HG03565 (cell line): ENCODE measurements around the gene RAPSN.

Source experiments
- ATAC-seq: cut with Tn5 transposase; IDR thresholded peaks from one replicate; pipeline ENCODE4 v1.9.1; 2021; ENCODE audit warnings: mild to moderate bottlenecking, moderate library complexity; ENCODE audit not compliant: unreplicated experiment

The RAPSN gene

DNA sequence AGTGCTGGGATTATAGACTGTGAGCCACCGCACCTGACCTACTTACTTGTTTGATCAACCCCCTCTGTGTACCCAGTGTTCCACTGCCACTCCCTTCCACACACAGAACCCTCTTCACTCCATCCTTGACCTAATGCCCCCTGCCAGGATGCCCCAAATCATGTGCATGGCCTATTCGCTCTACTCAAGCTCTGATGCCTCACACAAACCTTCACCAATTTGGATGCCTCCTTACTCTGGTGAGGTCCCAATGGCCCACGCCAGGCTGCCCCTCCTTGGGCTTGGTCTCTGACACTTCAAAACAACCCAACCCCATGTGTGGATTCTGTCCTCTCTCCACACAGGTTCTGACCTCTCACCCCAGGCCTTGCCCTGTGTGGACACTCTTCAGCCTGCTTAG, 13.2 kb downstream of the RAPSN start:
- no peak for ATAC-seq

DNA sequence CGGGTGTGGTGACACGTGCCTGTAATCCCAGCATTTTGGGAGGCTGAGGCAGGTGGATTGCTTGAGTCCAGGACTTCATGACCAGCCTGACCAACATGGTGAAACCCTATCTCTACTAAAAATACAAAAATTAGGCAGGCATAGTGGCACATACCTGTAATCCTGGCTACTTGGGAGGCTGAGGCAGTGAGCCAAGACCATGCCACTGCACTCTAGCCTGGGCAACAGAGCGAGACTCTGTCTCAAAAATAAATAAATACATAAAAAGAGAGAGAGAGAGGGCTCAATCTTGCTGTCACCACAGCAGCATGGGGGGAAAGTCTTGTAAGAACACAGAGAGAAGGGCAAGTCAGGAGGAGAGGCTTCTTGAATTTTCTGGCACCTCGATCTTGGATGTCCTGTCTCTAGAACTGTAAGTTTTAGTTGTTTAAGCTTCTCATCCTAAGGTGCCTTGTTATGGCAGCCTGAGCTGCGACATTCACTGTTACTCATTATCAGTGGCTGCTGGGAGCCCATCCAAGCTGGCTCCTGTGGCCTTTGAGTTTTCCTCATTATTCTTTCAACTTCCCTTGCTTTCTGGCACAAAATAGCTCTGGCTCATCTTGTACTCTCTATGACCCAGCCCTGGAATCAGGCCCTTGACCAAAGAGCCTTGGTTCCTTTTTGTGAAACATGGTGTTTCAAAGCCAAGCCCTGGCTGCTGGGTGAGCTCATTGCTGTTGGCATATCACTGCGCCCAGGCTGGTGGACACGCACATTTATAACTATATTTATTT, 14.7 kb downstream of the RAPSN start:
- no peak for ATAC-seq

DNA sequence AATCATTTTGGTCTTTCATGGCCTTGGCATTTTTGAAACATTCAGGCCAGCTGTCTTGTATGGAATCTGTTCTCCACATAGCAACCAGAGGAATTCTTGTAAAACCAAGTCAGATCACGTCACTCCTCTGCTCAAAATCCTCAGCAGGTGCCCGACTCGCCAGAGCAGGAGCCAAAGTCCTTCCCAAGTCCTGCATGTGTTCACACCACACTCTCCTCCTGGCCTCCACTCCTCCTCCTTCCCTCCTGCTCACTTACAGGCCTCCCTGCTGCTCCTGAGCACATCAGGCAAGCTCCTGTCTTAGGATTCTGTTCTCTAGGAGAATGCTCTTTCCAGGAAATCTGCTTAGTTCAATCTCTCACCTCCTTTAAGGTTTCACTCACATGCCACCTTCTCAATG, 15.8 kb downstream of the RAPSN start:
- ATAC-seq: no peak

DNA sequence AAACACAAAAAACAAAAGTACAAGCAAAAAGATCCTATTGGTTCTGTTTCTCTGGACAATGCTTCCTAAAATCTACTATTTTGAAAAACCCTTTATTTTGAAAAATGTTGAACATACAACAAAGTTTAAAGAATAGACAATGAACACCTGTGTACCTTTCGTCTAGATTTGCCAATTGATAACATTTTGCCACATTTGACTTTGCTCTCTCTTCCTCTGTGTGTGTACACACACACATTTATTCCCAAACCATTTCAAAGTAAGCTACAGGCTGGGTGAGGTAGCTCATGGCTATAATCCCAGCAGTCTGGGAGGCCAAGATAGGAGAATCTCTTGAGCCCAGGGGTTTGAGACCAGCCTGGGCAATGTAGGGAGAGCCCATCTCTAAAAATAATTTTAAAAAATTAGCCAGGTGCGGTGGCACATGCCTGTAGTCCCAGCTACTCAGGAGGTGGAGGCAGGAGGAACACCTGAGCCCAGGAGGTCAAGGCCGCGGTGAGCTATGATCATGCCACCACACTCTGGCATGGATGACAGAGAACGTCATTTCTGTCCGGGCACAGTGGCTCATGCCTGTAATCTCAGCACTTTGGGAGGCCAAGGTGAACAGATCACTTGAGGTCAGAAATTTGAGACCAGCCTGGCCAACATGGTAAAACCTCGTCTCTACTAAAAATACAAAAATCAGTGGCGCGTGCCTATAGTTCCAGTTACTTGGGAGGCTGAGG, 17.4 kb downstream of the RAPSN start:
- no peak for ATAC-seq

DNA sequence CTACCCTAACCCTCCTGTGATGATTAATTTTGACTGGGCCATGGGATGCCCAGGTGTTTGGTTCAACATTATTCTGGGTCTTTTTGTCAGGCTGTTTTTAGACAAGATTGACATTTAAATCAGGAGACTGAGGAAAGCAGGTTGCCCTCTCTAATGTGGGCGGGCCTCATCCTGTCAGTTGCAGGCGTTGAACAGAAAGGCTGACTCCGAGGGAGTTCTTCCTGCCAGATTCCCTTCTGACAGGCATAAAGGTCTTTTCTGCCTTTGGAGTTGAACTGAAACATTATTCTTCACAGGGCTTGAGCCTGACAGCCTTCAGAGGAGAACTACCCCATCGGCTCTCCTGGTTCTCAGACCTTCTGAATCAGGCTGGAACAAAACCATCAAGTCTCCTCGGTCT, 18.4 kb downstream of the RAPSN start:
- ATAC-seq: no peak

DNA sequence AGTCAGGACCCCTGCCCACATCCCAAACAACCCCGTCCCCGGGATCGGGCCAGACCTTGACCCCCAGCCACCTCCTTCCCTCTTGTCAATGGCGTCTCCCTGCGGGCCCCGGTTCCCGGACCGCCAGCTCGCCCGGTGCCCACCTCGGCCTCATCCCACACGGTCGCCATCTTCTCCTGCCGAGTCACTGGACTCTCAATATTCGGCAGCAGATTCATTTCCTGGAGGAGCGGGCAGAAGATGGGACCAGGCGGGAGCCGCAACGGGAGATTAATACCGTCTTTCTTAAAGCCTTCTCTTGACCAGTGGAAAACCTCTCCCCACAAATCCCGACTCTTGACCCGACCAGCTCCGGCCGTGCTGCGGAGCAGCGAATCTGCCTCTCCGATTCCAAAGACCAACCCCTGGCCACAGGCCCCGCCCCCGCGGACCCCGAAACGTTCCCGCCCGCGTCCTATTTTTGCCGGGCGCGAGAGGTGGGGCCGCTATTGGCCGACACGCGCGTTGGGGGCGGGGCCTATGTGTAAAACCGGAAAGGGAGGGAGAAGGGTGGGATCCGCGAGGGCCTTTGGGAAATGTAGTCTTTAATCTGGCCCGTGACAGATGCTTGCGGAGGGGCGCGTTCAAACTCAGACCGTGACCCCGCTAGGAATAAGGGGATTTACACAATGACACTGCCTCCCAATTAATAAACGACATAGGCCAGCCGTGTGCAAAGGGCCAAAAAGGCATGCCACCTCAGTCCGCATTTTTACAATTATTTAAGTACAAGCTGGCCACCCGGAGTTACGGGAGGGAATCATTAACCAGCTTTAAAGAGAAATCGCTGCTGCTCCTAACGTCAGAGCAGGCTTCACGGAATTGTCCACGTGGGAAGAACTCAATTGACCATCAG, 22.6 kb downstream of the RAPSN start, which contains the start of gene PSMC3:
TSS of gene PSMC3 (minus strand) at position 378 of the 895 bp plus-strand sequence. CDS start at position 218, 160 bp downstream.
- peak; percentile 82 for ATAC-seq

DNA sequence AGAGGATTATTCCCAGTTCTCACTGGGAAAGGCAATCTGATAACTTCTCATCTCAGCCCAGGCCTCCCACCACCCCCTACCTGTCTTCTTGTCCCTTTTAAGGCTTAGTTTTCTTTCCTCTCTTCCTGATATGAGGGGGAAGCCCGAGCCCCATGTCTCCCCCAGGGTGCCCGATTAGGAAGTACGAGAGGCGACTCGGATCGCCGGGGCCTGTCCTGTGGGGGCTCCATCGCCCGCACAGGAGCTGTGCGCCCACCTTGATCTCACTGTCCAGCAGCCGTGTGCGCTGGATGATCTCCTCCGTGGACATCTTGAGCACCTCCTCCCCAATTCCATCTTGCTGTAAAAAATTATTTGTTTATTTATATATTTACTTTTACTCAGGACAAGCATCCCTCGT, 23.3 kb downstream of the RAPSN start:
- no peak for ATAC-seq

DNA sequence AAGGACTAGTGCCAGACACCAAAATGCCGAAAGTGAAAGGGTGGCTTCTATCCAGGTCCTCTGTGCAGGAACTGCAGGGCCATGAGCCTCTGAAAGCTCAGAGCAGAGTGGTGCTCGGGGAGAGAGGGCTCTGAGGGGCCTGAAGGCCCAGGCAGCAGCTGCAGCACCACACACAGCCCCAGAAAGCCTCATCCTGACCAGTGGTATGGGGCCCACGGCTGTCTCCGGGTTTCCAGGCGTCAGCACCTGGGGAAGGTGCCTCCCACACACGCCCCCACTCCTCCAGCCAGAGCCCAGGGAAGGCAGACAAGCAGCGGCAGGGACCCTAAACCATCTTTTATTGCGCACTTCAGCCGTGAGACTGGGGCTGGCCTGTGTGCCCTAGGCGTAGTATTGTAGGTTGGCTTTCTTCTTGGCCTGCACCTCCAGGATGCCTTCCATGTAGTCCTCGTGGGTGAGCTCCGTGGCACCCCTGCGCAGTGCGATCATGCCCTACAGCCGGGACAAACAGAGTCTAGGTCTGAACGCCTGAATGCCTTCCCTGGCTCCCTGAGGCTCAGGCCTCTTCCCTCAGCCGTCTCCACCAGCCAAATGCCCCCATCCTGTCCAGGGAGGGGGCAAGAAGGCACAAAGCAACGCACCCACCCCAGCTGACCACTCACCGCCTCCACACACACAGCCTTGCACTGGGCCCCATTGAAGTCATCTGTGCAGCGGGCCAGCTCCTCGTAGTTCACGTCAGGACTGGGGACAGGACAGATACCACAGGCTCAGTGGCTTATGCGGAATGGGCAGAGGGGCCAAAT, 30.3 kb downstream of the RAPSN start:
- no peak for ATAC-seq

DNA sequence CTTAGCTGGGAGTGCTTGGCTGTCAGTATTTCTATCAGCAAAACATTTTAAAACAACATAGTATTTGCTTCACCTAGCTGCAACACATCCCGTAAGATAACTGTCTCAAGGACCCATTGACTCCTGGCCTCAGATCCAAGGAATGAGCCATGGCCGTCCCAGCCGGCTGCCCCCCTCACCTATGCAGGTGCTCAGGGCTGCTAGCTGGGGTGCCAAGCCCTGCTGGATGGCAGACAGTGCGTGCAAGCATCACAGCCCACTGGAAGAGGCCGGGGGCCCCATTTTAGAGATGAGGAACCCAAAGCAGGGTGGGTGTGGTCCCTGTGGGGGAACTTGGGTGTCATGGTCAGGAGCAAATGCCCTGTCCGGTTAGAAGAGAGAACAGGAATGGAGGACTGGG, 31.2 kb downstream of the RAPSN start:
- ATAC-seq: no peak

DNA sequence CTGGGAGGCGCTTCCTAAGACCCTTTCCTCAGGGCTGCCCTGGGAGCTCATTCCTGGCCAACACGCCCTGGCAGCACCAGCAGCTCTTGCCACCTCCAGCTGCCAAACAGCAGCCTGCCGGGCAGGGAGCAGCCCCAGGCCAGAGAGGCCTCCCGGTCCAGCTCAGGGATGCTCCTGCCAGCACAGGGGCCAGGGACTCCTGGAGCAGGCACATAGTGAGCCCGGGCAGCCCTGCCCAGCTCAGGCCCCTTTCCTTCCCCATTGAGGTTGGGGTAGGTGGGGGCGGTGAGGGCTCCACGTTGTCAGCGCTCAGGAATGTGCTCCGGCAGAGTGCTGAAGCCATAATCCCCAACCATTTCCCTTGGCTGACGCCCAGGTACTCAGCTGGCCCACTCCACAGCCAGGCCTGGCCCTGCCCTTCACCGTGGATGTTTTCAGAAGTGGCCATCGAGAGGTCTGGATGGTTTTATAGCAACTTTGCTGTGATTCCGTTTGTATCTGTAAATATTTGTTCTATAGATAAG, 32.9 kb downstream of the RAPSN start:
- ATAC-seq: no peak

DNA sequence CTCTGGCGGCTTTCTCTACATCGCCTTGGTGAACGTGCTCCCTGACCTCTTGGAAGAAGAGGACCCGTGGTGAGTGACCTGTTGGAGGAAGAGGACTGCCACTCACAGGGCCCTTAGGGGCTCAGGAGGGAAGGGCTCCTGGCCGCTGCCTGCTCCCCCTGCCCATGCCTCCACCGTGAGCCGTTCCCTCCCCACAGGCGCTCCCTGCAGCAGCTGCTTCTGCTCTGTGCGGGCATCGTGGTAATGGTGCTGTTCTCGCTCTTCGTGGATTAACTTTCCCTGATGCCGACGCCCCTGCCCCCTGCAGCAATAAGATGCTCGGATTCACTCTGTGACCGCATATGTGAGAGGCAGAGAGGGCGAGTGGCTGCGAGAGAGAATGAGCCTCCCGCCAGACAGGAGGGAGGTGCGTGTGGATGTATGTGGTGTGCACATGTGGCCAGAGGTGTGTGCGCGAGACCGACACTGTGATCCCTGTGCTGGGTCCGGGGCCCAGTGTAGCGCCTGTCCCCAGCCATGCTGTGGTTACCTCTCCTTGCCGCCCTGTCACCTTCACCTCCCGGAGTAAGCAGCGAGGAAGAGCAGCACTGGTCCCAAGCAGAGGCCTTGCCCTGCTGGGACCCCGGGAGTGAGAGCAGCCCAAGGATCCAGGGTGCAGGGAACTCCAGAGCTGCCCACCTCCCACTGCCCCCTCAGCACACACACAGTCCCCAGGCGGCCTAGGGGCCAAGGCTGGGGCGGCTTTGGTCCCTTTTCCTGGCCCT, 33.7 kb downstream of the RAPSN start:
- no peak for ATAC-seq

DNA sequence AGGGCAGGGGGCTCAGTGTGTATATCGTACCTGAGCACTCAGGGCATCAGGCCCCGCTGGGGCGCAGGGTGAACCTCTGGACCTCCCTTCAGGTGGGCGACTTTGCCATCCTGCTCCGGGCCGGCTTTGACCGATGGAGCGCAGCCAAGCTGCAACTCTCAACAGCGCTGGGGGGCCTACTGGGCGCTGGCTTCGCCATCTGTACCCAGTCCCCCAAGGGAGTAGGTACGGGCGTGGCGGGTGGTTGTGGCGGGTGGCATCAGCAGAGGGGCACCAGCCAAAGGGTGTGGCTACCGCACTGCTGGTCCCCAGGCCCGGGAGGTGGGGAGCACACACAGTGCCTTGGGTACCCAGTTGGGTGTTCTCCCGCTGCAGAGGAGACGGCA, 34.3 kb downstream of the RAPSN start:
- no peak for ATAC-seq

DNA sequence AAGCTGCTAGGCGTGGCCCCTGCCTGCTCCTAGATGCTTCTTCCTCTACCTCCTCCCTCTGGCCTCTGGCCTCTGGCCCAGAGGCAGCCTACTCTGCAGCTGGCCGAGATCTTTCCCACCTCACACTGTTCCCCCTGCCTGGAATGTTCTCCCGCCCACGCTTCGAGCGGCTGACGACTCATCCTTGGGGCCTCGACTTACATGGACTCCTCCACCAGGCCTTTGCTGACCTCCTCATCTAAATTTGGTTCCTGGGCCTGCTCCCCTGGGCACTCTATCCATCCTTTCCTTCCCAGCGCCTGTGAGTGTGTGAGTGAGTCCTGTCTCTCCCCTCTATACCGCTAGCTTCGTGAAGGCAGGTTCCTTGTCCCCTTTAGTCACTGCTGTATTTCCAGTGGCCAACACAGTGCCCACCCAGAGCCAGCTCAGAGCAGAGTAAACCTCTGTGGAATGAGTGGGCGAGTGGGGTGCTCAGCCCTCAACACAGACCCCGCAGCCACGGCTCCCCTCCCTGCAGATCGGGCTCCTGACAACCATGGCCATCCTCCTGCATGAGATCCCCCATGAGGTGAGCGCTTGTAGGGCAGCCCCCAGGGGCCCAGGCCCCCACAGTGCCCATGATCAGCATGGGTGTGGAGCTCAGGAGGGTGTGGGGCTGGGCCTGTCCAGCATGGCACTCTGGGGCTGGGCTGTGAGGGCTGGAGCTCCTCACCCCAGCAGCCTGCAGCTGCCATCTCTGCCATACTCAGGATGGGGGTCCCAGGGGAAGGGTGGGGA, 34.8 kb downstream of the RAPSN start:
- ATAC-seq: no peak

DNA sequence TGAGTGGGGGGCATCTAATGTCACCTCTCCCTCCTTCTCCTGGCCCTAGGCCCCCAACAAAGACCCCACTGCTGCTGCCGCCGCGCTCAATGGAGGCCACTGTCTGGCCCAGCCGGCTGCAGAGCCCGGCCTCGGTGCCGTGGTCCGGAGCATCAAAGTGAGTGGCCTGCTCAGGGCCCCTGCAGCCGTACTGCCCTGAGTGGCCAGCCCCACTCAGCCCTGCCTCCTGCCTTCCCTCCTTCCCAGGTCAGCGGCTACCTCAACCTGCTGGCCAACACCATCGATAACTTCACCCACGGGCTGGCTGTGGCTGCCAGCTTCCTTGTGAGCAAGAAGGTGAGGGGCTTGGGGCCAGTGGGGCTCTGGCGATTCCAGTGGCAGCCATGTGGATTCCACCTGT, 35.6 kb downstream of the RAPSN start:
- no peak for ATAC-seq

DNA sequence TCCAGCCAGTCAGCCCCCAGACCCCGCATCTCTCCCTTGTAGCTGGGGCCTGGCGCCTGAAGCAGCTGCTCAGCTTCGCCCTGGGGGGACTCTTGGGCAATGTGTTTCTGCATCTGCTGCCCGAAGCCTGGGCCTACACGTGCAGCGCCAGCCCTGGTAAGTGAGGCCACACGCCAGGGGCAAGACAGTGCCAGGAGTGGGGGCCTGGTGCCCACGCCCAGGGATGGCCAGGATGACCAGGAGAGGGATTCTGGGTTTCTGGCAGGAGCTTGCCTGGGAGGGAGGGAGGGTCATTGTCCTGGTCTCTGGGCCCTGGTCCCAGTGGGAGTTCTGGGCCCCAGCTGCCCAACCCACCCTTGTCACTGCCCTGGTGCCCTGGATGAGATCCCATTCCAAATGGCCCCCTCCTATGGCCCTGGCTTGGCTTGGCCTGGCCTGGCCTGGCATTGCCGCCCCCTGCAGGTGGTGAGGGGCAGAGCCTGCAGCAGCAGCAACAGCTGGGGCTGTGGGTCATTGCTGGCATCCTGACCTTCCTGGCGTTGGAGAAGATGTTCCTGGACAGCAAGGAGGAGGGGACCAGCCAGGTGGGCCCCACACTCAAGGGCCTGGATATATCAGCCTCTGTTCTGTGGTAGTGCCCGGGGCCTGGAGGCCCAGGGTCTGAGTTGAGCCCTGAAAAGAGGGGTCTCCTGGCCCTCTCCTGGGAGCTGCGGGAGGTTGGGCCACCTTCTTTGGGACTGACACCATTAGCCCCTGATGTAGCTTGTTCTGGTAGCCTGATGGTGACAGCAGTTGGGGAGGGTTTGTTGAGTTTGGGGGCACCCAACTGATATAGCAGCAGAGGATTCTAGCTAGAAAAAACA, 36.8 kb downstream of the RAPSN start:
- ATAC-seq: no peak

DNA sequence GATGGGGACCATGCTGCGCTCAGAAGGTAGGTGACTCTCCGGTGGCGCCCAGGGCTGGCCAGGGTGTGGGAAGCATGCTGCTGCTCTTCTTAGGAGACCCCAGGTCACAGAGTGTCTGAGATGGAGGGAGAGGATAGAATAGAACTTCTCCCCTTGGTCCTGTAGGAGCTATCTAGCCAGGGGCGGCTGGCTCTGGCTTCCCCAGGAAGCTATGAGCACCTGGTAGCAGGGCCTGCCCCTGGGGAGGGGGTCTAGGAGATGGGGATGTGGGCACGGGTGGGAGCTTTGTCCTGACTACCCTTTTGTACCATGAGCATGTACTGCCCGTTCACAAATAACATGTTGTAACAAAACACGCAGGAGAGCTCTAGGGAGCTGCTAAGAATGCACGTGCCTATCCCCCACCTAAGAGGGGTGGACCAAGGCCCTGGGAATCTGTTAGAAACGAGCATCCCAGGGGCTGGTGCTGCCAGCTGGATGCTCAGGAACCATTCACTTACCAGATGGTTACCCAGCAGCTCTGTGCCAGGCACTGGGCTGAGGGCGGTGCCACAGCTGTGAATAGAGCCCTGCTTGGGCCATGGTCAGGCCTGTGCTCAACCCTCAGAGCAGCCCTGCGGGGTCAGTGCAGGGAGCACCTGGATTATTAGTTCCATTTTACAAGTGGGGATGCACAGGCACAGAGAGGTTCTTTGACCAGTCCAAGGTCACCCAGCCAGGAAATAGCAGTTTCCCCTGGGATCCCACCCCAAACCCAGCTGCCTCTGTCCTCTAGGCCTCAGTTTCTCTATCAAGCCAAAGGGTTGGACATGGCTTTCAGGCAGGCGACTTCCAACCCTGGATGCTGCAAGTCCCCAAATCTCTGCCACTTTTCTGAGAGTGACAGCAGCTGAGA, 38.3 kb downstream of the RAPSN start:
- no peak for ATAC-seq
